ENCODE measurements around the gene ALG8. TPM values are rescaled to one million over a fixed set of nuclear protein-coding genes. Genes with fewer than 3 reads are reported as not detected.

The ALG8 gene
- polyA plus RNA-seq, 3 donors: 65.9 to 73.6 (median 69.3) TPM

DNA sequence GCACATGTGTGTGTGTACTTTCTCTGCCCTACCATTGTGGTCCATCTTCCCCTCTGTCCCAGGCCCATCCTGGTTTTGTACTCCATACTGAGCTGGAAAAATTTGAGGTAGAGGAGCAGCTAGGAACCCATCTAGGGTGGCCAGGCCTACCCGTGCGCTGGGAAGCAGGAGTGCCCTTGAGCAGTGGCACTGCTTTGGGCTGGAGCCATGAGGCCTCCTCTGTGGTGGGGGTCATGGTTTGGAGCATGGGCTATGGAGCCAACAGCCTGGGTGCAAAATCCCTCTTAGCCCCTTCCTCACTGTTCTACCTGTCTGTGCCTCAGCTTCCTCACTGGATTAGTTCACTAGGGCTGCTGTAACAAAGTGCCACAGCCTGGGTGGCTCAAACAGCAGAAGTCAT, 21.9 kb upstream of the ALG8 start:
- no peak for DNase-seq (ENCODE audit: low read depth in 3 of 3, low spot score in 2 of 3)

DNA sequence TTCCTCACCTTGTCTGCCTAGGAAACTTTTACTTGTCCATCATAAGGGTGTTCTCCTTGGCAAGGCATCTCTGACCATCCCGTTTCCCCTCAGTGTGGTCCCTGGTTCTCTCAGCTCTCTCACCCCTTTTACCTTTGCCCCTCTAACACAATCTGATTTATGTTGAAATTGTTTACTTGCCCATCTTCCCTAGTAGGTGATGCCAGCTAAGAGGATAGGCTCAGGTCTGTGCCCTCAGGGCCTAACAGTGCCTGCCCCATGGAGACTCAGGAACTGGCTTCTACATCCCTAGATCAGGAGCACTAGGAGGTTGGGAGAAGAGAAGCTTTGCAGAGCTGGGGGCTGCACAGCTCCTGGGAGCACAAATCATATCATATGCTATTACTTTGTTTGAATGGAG, 21.1 kb upstream of the ALG8 start:
- no peak for DNase-seq (ENCODE audit: low read depth in 3 of 3, low spot score in 2 of 3)

DNA sequence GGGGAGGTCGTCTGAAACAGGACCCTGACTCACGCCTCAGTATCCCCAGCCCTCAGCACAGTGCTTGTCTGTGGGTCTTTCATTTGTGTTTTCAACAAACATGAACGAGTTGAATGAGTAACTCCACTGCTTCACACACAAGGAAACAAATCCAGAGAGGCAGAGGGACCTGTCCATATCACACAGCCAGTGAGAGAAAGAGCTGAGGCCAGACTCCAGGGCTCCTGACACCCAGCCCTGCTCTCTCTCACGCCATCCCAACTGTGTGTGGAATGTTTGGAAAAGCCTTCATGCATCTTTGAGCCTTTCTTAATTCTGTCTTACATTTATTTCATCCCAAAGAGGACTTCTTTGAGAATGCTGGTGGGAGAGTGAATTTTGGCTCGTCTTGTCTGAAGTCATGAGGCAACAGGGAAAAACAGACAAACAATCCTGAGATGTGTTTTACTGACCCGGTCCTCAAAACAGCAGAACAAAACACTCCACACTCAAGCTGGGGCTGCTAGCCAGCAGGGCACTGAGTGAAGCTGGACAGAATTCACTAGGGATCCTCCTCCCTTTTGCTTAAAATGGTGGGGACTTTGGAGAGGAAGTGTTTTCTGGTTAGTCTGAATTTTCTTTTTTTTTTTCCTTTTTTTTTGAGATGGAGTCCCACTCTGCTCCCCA, 19.7 kb upstream of the ALG8 start:
- no peak for DNase-seq (ENCODE audit: low read depth in 3 of 3, low spot score in 2 of 3)

DNA sequence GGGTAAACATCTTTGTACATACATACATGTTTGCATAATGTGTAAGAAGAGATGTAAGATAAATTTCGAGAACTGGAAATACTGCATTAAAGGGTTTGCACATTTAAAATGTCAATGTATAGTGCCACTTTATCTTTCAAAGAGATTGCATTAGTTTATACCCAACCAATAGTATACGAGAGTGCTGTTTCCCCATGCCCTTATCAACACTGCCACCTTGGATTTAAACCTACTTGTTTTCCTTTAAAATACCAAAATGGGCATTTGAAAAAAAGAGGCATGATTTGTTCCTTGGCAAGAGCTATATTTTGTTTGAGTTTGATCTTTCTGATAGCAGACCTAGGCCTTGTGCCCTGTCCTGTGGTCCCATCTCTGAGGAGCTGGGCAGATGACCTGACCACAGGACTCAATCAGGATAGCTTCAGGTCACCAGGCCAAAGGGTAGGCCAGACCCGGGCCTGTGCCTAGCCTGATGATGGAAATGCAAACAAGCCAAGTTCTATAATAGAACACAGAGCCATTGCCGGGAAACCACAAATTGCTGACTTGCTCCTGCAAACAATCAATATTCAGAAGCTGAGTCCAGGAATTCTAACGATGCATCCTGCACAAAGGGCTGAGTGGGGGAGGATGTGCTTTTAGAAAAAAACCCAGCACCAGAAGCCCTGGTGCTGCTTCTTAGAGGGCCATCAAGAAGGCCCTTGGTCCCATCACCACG, 16.9 kb upstream of the ALG8 start:
- no peak for DNase-seq (ENCODE audit: low read depth in 3 of 3, low spot score in 2 of 3)

DNA sequence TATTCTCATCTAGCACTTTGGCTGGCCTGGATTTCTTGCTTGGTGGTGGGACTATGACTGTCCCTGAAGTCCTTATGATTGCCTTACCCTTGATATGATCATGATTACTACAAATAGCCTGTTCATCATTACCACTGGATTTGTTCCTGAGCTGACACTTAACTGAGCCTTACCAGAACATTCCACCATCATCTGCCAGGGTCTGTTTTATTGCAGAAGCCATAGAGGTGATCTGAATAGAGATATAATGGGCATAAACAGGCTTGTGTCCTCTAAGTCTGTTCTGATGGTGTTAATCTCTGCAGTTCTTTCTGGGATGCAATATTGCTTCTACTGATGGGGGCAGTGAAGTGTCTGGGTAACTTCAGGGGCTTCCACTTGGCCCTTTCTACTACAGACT, 12.4 kb upstream of the ALG8 start:
- no peak for DNase-seq (ENCODE audit: low read depth in 3 of 3, low spot score in 2 of 3)

DNA sequence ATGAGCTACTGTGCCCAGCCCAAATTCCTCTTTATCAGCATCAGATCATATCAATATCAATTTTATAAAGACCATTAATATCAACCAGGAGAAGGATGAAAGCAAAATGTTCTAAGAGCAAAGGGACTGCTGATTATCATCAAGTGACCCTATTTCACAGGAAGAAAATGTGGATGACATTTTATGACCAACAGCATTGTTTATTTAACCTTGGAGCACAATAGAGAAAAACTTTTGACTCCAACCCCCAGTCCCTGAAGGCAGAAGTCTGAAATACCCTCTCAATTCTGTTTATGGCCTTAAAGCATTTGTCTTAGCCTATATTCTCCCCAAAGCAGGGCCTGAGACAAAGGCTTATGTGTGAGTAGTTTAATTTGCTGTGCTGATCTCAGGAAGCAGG, 11.3 kb upstream of the ALG8 start:
- no peak for DNase-seq (ENCODE audit: low read depth in 3 of 3, low spot score in 2 of 3)

DNA sequence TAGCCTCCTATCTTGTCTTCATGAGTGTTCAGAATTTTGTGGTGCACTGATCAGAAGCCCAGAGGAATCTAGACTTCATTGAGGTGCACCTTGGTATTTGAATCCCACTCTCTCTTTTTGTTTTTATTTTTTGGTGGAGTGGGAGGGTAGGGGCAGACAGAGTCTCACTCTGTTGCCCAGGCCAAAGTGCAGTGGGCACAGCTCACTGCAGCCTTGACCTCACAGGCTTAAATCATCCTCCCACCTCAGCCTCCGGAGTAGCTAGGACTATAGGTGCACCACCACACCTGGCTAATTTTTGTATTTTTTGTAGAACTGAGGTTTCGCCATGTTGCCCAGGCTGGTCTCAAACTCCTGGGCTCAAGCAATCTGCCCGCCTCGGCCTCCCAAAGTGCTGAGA, 10.9 kb upstream of the ALG8 start:
- no peak for DNase-seq (ENCODE audit: low read depth in 3 of 3, low spot score in 2 of 3)

DNA sequence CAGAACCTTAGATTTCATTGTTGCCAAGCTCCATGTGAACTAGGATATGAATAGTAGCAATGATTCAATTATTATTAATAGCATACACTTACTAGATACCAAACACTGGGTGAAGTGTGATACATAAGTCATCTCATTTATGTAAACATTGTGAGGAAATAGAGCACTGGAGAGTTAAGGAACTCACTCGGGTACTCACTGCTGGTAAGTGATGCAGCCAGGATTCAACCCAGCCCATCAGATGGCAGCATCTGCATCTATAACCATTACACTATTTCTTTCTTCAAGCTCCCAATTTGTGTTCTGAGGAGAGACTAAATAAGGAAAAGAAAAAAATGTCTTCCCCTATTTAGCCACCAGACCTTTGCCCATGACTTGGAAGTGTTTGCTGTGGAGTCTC, 10.2 kb upstream of the ALG8 start:
- no peak for DNase-seq (ENCODE audit: low read depth in 3 of 3, low spot score in 2 of 3)

DNA sequence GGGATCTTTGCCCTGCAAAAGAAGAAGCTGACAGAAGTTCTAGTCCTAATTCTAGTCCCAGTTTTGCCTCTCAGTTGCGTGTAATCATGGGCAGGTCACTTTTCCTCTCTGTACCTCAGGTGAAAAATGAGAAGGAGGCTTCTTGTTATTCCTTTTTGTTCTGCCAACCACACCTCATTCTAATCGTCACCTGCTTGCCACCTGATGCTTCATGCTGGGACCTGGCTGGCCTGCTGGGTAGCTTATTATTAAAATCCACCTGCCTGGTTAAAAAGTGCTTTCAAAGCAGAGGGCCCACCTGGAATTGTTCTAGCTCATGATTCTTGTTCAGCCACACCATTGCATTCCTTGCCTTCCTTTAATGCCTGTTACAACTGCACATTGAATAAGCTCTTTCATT, 8.4 kb upstream of the ALG8 start:
- no peak for DNase-seq (ENCODE audit: low read depth in 3 of 3, low spot score in 2 of 3)

DNA sequence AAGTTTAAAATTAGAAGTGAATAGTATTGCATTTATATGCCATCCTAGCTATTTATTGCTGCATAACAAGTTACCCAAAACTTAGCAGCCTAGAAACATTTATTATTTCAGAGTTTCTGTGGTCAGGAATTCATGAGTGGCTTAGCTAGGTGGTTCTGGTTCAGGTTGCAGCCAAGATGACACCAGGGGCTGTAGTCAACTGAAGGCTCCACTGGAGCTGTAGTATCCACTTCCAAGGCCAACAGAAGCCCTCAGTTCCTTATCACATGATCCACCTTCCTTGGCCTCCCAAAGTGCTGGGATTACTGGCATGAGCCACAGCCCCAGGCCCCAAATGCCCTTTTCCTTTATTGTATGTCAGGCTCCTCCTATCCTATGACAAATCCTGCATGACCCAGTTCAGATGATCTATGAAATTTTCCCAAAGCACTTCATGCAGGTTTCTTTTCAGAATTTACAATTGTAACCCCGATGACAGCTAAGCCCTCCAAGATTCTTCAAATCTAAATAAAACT, 6.1 kb upstream of the ALG8 start:
- no peak for DNase-seq (ENCODE audit: low read depth in 3 of 3, low spot score in 2 of 3)

DNA sequence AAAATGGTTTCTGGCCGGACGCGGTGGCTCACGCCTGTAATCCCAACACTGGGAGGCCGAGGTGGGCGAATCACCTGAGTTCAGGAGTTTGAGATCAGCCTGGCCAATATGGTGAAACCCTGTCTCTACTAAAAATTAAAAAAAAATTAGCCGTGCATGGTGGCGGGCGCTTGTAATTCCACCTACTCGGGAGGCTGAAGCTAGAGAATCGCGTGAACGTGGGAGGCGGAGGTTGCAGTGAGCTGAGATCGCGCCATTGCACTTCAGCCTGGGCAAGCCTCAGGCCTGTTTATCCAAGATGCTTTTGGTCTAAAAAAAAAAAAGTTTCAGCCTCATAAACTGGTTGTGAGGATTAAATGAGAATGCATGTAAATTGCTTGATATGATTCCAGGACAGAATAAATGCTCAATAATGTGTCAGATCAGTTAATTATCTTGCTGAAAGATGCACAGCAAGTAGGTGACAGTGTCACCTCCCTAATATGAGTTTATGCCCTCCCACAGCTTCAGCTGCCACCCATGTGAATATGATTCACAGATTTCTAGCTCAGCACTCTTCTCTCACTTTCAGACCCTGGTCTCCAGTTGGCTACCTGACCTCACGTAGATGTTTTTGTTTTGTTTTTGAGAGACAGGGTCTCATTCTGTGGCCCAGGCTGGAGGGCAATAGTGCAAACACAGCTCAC, 1.1 kb upstream of the ALG8 start:
- no peak for DNase-seq (ENCODE audit: low read depth in 3 of 3, low spot score in 2 of 3)

DNA sequence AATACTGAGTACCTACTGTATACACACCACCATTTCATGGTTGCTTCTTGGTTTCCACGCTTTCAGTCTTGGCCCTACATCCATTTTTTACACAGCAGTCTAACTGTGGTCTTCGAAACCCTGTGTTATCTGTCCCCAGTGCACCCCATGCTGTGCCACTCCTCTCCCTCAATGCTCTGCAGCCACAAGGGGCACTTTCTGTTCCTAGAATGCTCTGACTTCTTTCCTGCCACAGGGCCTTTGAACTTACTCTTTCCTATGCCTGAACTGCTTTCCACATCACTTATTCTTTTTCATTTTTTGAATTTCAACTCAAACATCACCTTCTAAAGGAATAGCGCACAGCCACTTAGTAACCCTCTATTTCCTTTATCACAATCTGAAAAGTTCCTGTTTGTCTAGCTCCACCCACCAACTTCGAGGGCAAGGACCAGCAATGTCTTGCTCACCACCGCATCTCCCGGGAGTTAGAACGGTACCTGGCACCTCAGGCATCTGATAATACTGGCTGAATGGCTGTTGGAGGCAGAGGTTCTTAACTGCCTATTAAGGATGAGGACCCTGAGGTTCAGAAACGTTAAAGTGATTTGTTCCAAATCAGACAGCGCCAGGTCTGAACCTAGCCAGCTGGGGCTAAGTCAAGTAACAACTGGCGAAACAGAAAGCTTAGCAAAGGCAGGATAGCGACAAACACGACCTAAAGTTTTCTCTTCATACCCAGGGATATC, 568 bp downstream of the ALG8 start:
- DNase-seq (ENCODE audit: low read depth in 3 of 3, low spot score in 2 of 3): peak in 1 of 3 donors; percentile 12

DNA sequence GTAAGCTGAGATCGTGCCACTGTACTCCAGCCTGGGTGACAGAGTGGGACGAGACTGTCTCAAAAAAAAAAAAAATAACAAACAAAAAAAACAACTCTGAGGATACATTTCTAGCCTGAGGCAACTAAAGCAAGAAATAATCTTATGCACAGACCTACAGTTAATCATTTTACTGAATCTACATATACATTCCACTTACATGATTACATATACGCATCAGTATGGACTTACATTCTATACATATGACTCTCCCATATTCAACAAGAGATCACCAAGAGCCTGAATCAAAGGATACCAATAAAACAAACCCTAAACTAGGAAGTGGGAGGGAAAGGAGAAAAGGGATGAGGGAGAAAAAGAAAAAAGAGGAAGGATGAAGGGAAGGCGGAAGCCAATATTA, 1.1 kb downstream of the ALG8 start:
- no peak for DNase-seq (ENCODE audit: low read depth in 3 of 3, low spot score in 2 of 3)

DNA sequence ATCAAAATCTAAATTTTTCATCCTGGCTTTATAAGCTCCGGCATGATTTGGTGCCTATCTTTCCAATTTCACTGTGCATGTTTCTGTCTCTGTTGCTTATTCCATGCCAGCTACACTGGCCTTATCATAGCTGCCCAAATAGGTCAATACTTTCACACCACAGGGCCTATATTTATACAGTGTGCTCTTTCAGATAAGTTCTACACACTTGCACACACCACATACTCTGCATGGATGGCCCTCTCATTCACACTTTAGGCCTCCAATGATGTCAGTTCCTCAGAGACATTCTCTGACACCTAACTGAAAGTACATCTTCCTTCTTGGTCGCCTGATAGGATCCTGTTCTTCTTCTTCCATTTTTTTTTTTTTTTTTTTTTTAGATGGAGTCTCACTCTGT, 7.0 kb downstream of the ALG8 start:
- no peak for DNase-seq (ENCODE audit: low read depth in 3 of 3, low spot score in 2 of 3)

DNA sequence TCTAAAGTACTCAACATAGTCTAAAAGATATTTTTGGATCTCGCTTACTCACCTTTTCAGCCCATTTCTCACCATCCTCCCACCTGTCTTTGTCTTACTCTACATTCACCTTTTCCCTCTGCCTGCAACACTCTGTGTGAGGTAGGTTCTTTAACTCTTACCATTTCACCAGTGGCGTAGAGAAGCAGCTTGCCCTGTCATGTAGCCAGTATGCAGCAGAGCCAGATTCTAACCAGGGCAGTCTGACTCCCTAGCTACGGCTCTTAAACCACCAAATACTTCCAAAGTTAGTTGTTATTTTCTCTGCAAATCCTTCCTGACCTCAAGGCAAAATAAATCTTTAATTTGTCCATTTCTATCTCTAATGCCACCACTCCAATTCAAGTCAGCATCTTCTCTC, 7.5 kb downstream of the ALG8 start:
- no peak for DNase-seq (ENCODE audit: low read depth in 3 of 3, low spot score in 2 of 3)

DNA sequence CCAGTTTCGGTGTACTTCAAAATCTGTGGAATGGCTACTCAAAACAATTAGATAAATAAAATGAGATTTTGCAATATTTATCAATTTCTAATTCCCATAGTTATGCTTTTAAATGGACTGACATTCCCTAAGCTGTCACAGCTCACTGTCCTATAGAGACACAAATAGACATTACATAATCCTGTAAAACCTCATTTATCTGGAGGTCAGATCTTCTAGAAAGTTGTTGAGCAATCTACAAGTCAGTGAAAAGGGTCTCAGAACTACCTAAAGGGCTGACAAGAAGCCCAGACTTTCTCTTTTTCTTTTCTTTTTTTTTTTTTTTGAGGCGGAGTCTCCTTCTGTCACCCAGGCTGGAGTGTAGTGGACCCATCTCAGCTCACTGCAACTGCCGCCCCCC, 12.0 kb downstream of the ALG8 start:
- no peak for DNase-seq (ENCODE audit: low read depth in 3 of 3, low spot score in 2 of 3)

DNA sequence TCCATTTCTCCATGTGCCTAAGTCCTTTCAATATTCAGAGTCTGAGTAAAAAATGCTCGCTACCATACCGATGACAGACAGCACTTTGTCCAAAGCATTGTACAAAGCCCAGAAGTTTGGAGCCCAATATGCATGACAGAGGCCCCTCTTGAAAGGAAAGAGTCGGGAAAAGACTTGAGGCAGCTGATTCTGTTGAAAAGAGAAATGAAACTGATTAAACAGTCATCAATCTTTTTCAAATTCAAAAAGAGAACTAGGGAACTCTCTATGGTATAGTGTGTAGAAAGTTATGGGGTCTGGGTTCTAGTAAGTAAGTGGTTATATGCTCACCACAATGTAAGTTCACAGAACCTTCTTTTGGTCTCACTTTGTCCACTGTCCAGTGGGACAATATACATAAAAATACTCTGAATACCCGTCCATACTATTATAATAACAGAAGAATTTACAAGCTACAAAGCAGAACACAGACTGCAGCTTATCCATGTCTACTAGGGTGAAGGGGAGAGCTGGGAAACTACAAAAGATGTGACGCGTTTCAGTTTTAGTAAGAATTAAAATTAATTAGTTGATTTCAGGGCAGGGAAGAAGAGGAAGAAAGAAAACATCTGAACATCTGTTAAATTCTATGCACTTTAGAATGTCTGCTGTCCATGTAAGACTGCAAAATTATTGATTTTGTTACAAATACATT, 26.7 kb downstream of the ALG8 start:
- DNase-seq (ENCODE audit: low read depth in 3 of 3, low spot score in 2 of 3): no peak

DNA sequence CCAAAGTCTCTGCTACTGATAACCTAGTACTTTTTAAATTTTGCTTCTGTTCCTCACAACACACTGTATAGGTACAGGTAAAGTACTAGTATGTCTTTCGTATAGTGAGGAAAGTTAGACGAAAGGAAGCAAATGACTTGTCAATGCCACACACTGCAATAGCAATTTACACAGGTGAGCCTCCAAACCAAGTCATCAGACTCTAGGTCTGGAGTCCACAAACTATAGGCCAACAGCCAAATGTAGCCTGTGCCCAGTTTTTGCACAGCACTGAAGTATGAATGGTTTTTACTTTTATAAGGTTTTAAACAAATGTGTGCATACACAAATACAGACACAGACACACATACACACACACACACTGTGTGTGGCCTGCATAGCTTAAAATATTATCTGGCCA, 28.1 kb downstream of the ALG8 start:
- no peak for DNase-seq (ENCODE audit: low read depth in 3 of 3, low spot score in 2 of 3)

DNA sequence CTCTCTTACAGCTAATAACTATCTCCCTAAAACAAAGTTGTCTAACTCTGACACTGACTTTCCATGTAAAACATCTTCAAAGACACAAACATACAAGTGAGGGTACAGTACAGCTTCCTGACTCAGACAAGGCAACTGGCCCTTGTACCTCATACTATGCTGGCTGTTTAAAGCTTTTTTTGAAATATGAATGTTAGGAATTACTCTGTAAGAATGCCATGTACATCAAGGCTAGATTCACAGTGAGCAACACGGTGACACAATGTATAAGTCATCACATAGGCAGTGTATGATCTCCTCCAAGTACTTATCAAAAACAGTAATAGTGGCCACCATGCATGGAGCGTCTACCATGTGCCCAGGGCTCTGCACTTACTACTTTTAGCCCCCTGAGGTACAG, 28.6 kb downstream of the ALG8 start:
- no peak for DNase-seq (ENCODE audit: low read depth in 3 of 3, low spot score in 2 of 3)

DNA sequence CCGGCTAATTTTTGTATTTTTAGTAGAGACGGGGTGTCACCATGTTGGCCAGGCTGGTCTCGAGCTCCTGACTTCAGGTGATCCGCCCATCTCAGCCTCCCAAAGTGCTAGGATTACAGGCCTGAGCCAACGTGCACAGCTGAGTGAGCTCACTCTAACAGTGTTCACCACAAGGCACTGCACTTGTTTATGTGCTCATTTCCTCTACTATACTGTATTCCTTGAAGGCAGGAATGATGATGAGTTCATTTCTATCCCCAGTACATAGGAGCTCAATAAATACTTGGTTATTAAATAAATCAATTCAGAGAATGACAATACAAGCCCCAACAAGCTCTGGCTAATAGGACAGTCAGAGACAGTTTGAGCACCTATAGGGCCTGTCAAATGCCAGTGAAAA, 29.1 kb downstream of the ALG8 start:
- no peak for DNase-seq (ENCODE audit: low read depth in 3 of 3, low spot score in 2 of 3)

All from right renal cortex interstitium (tissue), 3 donors.